Measurements from ENCODE around the gene TMEM239.
A peak's percentile ranks its signal among the peaks of the same experiment; 100 is the strongest.
"Not testable (repeated sequence)": the region's sequence is repeated elsewhere in the genome, so short reads cannot be mapped to it uniquely, and the experiment has no call there.

The TMEM239 gene

GRCh38 chr20:2820896-2821869, 5.0 kb downstream of the TMEM239 start:
- no peak for DNase-seq (ENCODE audit: low spot score)

- no peak for DNase-seq (ENCODE audit: low spot score)
Measured at GRCh38 chr20:2822073-2822472, 5.9 kb downstream of the TMEM239 start.

- DNase-seq (ENCODE audit: low spot score), result no peak
Measured at GRCh38 chr20:2825761-2826160, 9.6 kb downstream of the TMEM239 start.

DNA sequence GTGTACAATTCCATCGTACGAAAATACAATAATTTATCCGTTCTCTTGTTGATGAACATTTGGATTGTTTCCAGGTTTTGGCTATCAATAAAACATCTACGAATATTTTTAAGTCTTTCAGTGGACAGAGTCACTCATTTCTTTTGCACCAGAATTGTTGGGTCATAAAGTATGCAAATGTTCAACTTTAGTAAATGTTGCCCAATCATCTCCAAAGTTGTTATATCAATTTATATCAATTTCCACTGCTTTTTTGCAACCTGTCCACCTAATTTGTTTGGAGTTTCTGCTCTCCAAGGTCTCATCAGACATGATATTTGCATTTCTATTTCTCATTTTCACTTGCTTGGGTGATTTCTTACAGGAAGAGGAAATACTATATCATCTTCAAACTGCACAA, 10.5 kb downstream of the TMEM239 start:
- no peak for DNase-seq (ENCODE audit: low spot score)

DNA sequence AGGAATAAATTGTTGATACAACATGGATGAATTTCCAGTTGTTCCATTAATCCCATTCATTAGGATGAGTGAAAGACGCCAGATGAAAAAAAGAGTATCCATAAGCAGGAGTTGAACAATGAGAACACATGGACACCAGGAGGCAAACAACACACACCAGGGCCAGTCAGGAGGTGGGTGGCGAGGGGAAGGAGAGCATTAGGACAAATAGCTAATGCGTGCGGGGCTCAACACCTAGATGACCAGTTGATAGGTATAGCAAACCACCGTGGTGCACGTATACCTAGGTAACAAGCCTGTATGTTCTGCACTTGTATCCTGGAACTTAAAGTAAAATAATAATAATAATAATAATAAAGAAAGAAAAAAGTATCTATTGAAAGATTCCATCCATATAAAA, 13.2 kb downstream of the TMEM239 start:
- no peak for DNase-seq (ENCODE audit: low spot score)

GRCh38 chr20:2831206-2831605, 15.0 kb downstream of the TMEM239 start:
- not testable (repeated sequence) for DNase-seq (ENCODE audit: low spot score)

GRCh38 chr20:2833761-2834160, 17.6 kb downstream of the TMEM239 start:
- DNase-seq (ENCODE audit: low spot score), result no peak

GRCh38 chr20:2834401-2835110, 18.4 kb downstream of the TMEM239 start:
- DNase-seq (ENCODE audit: low spot score), result no peak

GRCh38 chr20:2835331-2835796, 19.2 kb downstream of the TMEM239 start:
- DNase-seq (ENCODE audit: low spot score), result no peak

DNA sequence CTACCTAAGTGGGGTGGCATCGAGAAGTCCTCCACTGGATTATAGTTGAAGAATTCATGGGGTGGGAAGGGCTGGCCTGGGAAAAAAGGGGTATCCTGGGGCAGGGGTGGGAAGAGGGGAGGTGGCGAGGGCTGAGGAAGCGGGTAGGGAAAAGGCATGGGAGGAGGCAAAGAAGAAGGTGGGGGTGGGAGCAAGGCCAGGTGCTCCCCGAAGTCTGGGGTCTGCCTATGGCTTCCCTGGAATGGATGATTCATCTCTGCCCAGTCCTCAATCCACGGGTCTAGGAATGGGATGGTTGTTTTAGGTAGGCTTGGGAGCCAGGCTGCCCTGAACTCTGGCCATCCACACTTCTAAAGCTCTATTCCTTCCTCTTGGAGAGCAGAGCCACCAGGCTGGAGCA, 19.9 kb downstream of the TMEM239 start:
- no peak for DNase-seq (ENCODE audit: low spot score)

GRCh38 chr20:2837221-2837960, 21.2 kb downstream of the TMEM239 start:
- no peak for DNase-seq (ENCODE audit: low spot score)

DNA sequence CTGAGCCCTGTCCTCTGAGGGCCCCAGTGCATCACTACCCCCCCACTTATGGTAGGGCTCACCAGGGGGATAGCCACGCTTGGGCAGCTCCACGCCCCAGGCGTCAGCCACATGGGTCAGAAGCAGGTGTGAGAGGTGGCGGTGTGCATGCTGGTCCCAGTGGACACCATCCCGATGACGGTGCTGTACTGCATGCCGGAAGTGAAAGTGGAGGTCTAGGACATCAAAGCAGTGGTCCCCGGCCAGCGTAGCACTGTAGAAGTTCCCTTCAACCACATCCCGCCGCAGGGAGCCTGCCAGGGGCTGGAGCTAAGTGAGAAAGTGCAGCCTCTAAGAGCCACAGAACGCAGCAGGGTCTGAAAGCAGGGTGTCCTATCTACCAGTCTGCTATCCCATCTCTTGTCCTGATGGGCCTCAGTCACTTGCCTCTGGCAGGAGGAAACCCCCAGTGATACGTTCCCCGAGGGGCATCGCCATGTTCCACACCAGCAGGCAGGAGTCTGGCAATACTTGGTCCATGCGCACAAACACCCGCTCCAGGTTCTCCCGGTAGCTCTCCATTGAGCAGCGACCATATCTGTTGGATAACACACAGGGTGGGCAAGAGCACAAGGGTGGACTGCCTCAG, 22.1 kb downstream of the TMEM239 start:
- DNase-seq (ENCODE audit: low spot score), result no peak

GRCh38 chr20:2838847-2839671, 22.9 kb downstream of the TMEM239 start:
- DNase-seq (ENCODE audit: low spot score), result no peak

- DNase-seq (ENCODE audit: low spot score), result no peak
Measured at GRCh38 chr20:2839732-2840137, 23.6 kb downstream of the TMEM239 start.

GRCh38 chr20:2840138-2840966, 24.2 kb downstream of the TMEM239 start, which contains the start of the genes PCED1A and VPS16:
Gene PCED1A (minus strand): TSS chr20:2840655. CDS start chr20:2839912, 743 bp downstream.
Gene VPS16 (plus strand): TSS chr20:2840745. CDS start chr20:2840775, 30 bp downstream.
- peak; percentile 79 for DNase-seq (ENCODE audit: low spot score)

- DNase-seq (ENCODE audit: low spot score), result no peak
Measured at GRCh38 chr20:2840967-2841531, 24.9 kb downstream of the TMEM239 start.

- no peak for DNase-seq (ENCODE audit: low spot score)
Measured at GRCh38 chr20:2845607-2846006, 29.4 kb downstream of the TMEM239 start.

GRCh38 chr20:2846698-2847097, 30.5 kb downstream of the TMEM239 start:
- DNase-seq (ENCODE audit: low spot score), result no peak

- no peak for DNase-seq (ENCODE audit: low spot score)
Measured at GRCh38 chr20:2847802-2848201, 31.6 kb downstream of the TMEM239 start.

All from hematopoietic multipotent progenitor cell treated with erythropoietin and hydrocortisone succinate and interleukin-3 and kit ligand, for 15 days (in vitro differentiated cells).